SK-N-SH (cell line): ENCODE results near the gene GNL3. TPM values are rescaled to one million over a fixed set of nuclear protein-coding genes. Genes with fewer than 3 reads are reported as not detected.

ENCODE experiments used
- CTCF ChIA-PET: fragments of 300-600, 350-600 bp; formaldehyde crosslinking; extraction: SDS; loops from one replicate; lab custom pipeline; 2021; lab: Yijun Ruan, JAX
- POLR2A ChIA-PET: fragments of 350-600 bp; sonication (Branson Sonifier 250); formaldehyde crosslinking; extraction: SDS; loops from one replicate; lab custom pipeline; 2020; ENCODE audit warnings: antibody characterized with exemption, inconsistent platforms; lab: Yijun Ruan, JAX
- DNase-seq: peaks from one replicate; pipeline ENCODE4 v3.0.0; 2012
- H2AFZ ChIP-seq: fragments of 200-600 bp; sonication (generic); 2 replicates; pipeline ENCODE4 v1.8.1; 2016; ENCODE audit warnings: antibody characterized with exemption, mild to moderate bottlenecking, low read depth
- H3F3A ChIP-seq: fragments of 200-600 bp; sonication (generic); replicated peaks from 2 replicates; pipeline ENCODE3; 2016; ENCODE audit warnings: antibody characterized with exemption, mild to moderate bottlenecking; ENCODE audit not compliant: insufficient read depth
- H3K27ac ChIP-seq, 2 experiments: fragments of 200-500 bp in 1 of 2; fragments of 200-600 bp in 1 of 2; sonication (Bioruptor generic) in 1 of 2; sonication (generic), shearing (Covaris generic) in 1 of 2; 2 replicates each; pipeline versions ENCODE4 v1.5.1 to v1.6.1; 2014 to 2016; ENCODE audit warnings: low read depth in 2 of 2, inconsistent platforms in 1 of 2, low read length in 1 of 2, mild to moderate bottlenecking in 1 of 2, mixed read lengths in 1 of 2
- H3K27me3 ChIP-seq: fragments of 200-600 bp; sonication (generic), shearing (Covaris generic); 2 replicates; pipeline ENCODE4 v1.6.1; 2016; ENCODE audit warnings: mixed run types; ENCODE audit not compliant: insufficient read depth
- H3K36me3 ChIP-seq, 2 experiments: fragments of 200-500 bp in 1 of 2; fragments of 200-600 bp in 1 of 2; sonication (Bioruptor generic) in 1 of 2; sonication (generic) in 1 of 2; replicated peaks in 1 of 2; 2 replicates each; pipeline versions ENCODE3 to v1.5.1; 2014 to 2016; ENCODE audit warnings: low read length in 1 of 2, mild to moderate bottlenecking in 1 of 2; ENCODE audit not compliant: insufficient read depth in 2 of 2, control insufficient read depth in 1 of 2
- H3K4me1 ChIP-seq, 2 experiments: fragments of 200-500 bp in 1 of 2; fragments of 200-600 bp in 1 of 2; sonication (Bioruptor generic) in 1 of 2; sonication (generic), shearing (Covaris generic) in 1 of 2; 2 replicates each; pipeline versions ENCODE4 v1.5.1 to v1.6.1; 2014 to 2016; ENCODE audit warnings: low read depth in 1 of 2, low read length in 1 of 2, mixed run types in 1 of 2; ENCODE audit not compliant: insufficient read depth in 2 of 2, control insufficient read depth in 1 of 2
- H3K4me2 ChIP-seq: fragments of 200-600 bp; sonication (generic), shearing (Covaris generic); 2 replicates; pipeline ENCODE4 v1.6.1; 2017; ENCODE audit warnings: mixed run types
- H3K4me3 ChIP-seq, 2 experiments: fragments of 200-500 bp in 1 of 2; fragments of 200-600 bp in 1 of 2; sonication (Bioruptor generic) in 1 of 2; sonication (generic), shearing (Covaris generic) in 1 of 2; 2 replicates each; pipeline versions ENCODE4 v1.5.1 to v1.8.1; 2014 to 2016; ENCODE audit warnings: low read depth in 2 of 2, inconsistent platforms in 1 of 2, low read length in 1 of 2, mild to moderate bottlenecking in 1 of 2, mixed read lengths in 1 of 2, moderate library complexity in 1 of 2
- H3K79me2 ChIP-seq: fragments of 200-600 bp; sonication (generic); 2 replicates; pipeline ENCODE4 v1.8.1; 2017; ENCODE audit warnings: mild to moderate bottlenecking; ENCODE audit not compliant: insufficient read depth
- H3K9ac ChIP-seq: fragments of 200-600 bp; sonication (generic); 2 replicates; pipeline ENCODE4 v1.6.1; 2017; ENCODE audit warnings: mixed run types
- H3K9me2 ChIP-seq: fragments of 200-600 bp; sonication (generic); 2 replicates; pipeline ENCODE4 v1.6.1; 2017; ENCODE audit warnings: mixed run types
- H3K9me3 ChIP-seq: fragments of 200-600 bp; sonication (generic); 2 replicates; pipeline ENCODE4 v1.6.1; 2017; ENCODE audit warnings: mixed run types, mild to moderate bottlenecking, moderate library complexity
- H4K20me1 ChIP-seq: fragments of 200-600 bp; sonication (generic); 2 replicates; pipeline ENCODE4 v1.6.1; 2017; ENCODE audit warnings: mild to moderate bottlenecking, mixed run types; ENCODE audit not compliant: insufficient read depth
- CHD2 ChIP-seq: fragments of 150-350 bp; IDR thresholded peaks from 2 replicates; pipeline ENCODE4 v1.6.1; 2018; ENCODE audit warnings: low read length; ENCODE audit not compliant: partially characterized antibody
- ELF1 ChIP-seq: IDR thresholded peaks from 2 replicates; pipeline ENCODE4 v1.4.0; 2012
- FOXJ3 ChIP-seq: sonication (generic); formaldehyde crosslinking; IDR thresholded peaks from 2 replicates; pipeline ENCODE4 v1.5.1; 2020; ENCODE audit warnings: mild to moderate bottlenecking, missing genetic modification reagents
- GABPA ChIP-seq: IDR thresholded peaks from 2 replicates; pipeline ENCODE4 v1.4.0; 2012; ENCODE audit warnings: low read depth, mild to moderate bottlenecking
- JUND ChIP-seq: IDR thresholded peaks from 2 replicates; pipeline ENCODE4 v1.4.0; 2012
- MAX ChIP-seq: IDR thresholded peaks from 2 replicates; pipeline ENCODE4 v1.4.0; 2012; ENCODE audit warnings: low read depth
- MXI1 ChIP-seq: IDR thresholded peaks from 2 replicates; pipeline ENCODE4 v1.6.1; 2012; ENCODE audit warnings: mild to moderate bottlenecking, low read depth, low read length, improper control_type of control experiment
- NFIC ChIP-seq: IDR thresholded peaks from 2 replicates; pipeline ENCODE4 v1.4.0; 2012; ENCODE audit warnings: borderline replicate concordance
- POLR2AphosphoS5 ChIP-seq: IDR thresholded peaks from 2 replicates; pipeline ENCODE4 v1.6.1; 2012; ENCODE audit warnings: low read depth, low read length
- SIN3A ChIP-seq: IDR thresholded peaks from 2 replicates; pipeline ENCODE4 v1.6.1; 2012; ENCODE audit warnings: low read depth, mild to moderate bottlenecking, low read length, moderate library complexity, borderline replicate concordance
- TAF1 ChIP-seq: IDR thresholded peaks from 2 replicates; pipeline ENCODE4 v1.6.1; 2012; ENCODE audit warnings: low read depth, mild to moderate bottlenecking, low read length, moderate library complexity, borderline replicate concordance
- TCF12 ChIP-seq: IDR thresholded peaks from 2 replicates; pipeline ENCODE4 v1.4.0; 2012
- TEAD4 ChIP-seq: IDR thresholded peaks from 2 replicates; pipeline ENCODE4 v1.4.0; 2012; ENCODE audit warnings: mild to moderate bottlenecking, borderline replicate concordance; ENCODE audit not compliant: insufficient read depth
- YY1 ChIP-seq: IDR thresholded peaks from 2 replicates; pipeline ENCODE4 v1.4.0; 2012; ENCODE audit warnings: low read depth, mild to moderate bottlenecking
- ZBTB33 ChIP-seq: IDR thresholded peaks from 2 replicates; pipeline ENCODE4 v1.4.0; 2012; ENCODE audit warnings: low read depth, borderline replicate concordance
- WGBS: methylation state at CpG from one replicate; pipeline ENCODE4 v1.1.6; 2017; ENCODE audit warnings: low lambda C conversion rate; 5-methylcytosine and 5-hydroxymethylcytosine counted together
- polyA plus RNA-seq, 3 experiments: library from polyadenylated mRNA; depleted of rRNA; stranded (reverse); fragments of >200 nt; gene quantifications; 2 replicates each; pipeline ENCODE4 v1.2.3, GENCODE V29; 2012

The GNL3 gene
- polyA plus RNA-seq, 1 of the 3 experiments (the other 2 are of a cell fraction): 55.0 TPM

GRCh38 chr3:52704611-52705437 lies 19.0 kb downstream of the GNL3 start:
- Histone ChIP-seq H3K36me3 (peaks cover 14 to 25% of the 10 kb centered on the region in 2 experiments), H3K4me2 (peak overlapping the region; percentile 91), H3K4me1 (peaks cover 9 to 18% of the 10 kb centered on the region in 2 experiments), H3K9me2 (no peaks in the 10 kb centered on the region), H3K27ac (peak overlapping the region; percentile 80 to 90), H3K9me3 (no peaks in the 10 kb centered on the region), H4K20me1 (no peaks in the 10 kb centered on the region), H3K79me2 (peaks cover 85% of the 10 kb centered on the region), H2AFZ (peak overlapping the region; percentile 95), H3F3A (no peaks in the 10 kb centered on the region), H3K4me3 (peak overlapping the region; percentile 79 to 84), H3K9ac (peak overlapping the region; percentile 85), H3K27me3 (no peaks in the 10 kb centered on the region)
- WGBS: 1% methylated on average over 19 of the region's 22 CpGs
- ChIA-PET POLR2A (no interaction called here), CTCF (interaction anchor here (1.0 to 2.1 kb wide), 4 partner anchors 12 to 277 kb away, joined by 3 to 6 read pairs (median 3); no protein-coding TSS in a partner anchor)
- DNase-seq: peak; percentile 52
- TF ChIP-seq GABPA (no peak), MXI1 (peak; percentile 86)

- Histone ChIP-seq H3K36me3 (peaks cover 10 to 25% of the 10 kb centered on the region in 2 experiments), H3K79me2 (peaks cover 79% of the 10 kb centered on the region), H2AFZ (peak overlapping the region; percentile 95), H3K27ac (peak overlapping the region; percentile 80 to 90), H4K20me1 (no peaks in the 10 kb centered on the region), H3K4me1 (peaks cover 9 to 18% of the 10 kb centered on the region in 2 experiments), H3K27me3 (no peaks in the 10 kb centered on the region), H3K4me2 (peak overlapping the region; percentile 91), H3K9me2 (no peaks in the 10 kb centered on the region), H3K9me3 (no peaks in the 10 kb centered on the region), H3K9ac (peak overlapping the region; percentile 85), H3F3A (peaks cover under 1% of the 10 kb centered on the region), H3K4me3 (peak overlapping the region; percentile 79 to 84)
- ChIA-PET CTCF (interaction anchor here (1.0 to 2.1 kb wide), 4 partner anchors 13 to 277 kb away, joined by 3 to 6 read pairs (median 3); no protein-coding TSS in a partner anchor), POLR2A (interaction anchor here (0.6 kb wide), 1 partner anchor 179 kb away, joined by 3 read pairs; no protein-coding TSS in a partner anchor)
- WGBS: 0% methylated on average over 3 of the region's 25 CpGs
- DNase-seq: no peak
- TF ChIP-seq YY1: no peak
These were observed 19.5 kb downstream of the GNL3 start for GRCh38 chr3:52705438-52705687.

GRCh38 chr3:52705688-52706686 lies 20.2 kb downstream of the GNL3 start, which contains the start of the genes GLT8D1 and SPCS1:
GLT8D1 (minus strand) TSS chr3:52705791; CDS start chr3:52700460, 5,331 bp downstream.
SPCS1 (plus strand) TSS chr3:52706106; CDS start chr3:52706247, 141 bp downstream.
- H3K79me2 ChIP-seq: peaks cover 73% of the 10 kb centered on the region
- no peaks in the 10 kb centered on the region for H4K20me1 ChIP-seq
- no peaks in the 10 kb centered on the region for H3K27me3 ChIP-seq
- no peaks in the 10 kb centered on the region for H3K9me2 ChIP-seq
- peak within 1 kb of the TSS; percentile 79 to 84 for H3K4me3 ChIP-seq
- H3K27ac ChIP-seq: peak within 1 kb of the TSS; percentile 80 to 90
- peaks cover 7% of the 10 kb centered on the region for H3F3A ChIP-seq
- DNase-seq: peak; percentile 96
- peaks cover 9 to 18% of the 10 kb centered on the region in 2 experiments for H3K4me1 ChIP-seq
- TF ChIP-seq MAX (peak; percentile 67; the same call in 1 of the 2 replicates), MXI1 (peak; percentile 89; the same call in 1 of the 2 replicates), TAF1 (peak; percentile 52), JUND (no peak), TEAD4 (no peak), YY1 (peak; percentile 92), ZBTB33 (0 out of 2 replicates have a peak, but pooled peaks have one; percentile 27), SIN3A (peak; percentile 69; the same call in 1 of the 2 replicates), ELF1 (peak; percentile 65), GABPA (peak; percentile 98), TCF12 (peak; percentile 3; the same call in 1 of the 2 replicates), CHD2 (peak; percentile 37), POLR2AphosphoS5 (peak; percentile 79), NFIC (peak; percentile 74), FOXJ3 (no peak)
- WGBS: 3% methylated on average over 19 of the region's 94 CpGs
- peak within 1 kb of the TSS; percentile 85 for H3K9ac ChIP-seq
- no peaks in the 10 kb centered on the region for H3K9me3 ChIP-seq
- ChIA-PET CTCF (interaction anchor here (1.0 to 2.1 kb wide), 5 partner anchors 10 to 278 kb away, joined by 3 to 6 read pairs (median 3); no protein-coding TSS in a partner anchor), POLR2A (interaction anchor here (0.6 kb wide), 1 partner anchor 179 kb away, joined by 3 read pairs; no protein-coding TSS in a partner anchor)
- peaks cover 12 to 27% of the 10 kb centered on the region in 2 experiments for H3K36me3 ChIP-seq
- peak within 1 kb of the TSS; percentile 91 for H3K4me2 ChIP-seq
- peak within 1 kb of the TSS; percentile 95 for H2AFZ ChIP-seq
